A549 treated with GW870086 at 1 μM for 4 hours (cell line): ENCODE results near the gene SH3BP5L. TPM values are rescaled to one million over a fixed set of nuclear protein-coding genes. Genes with fewer than 3 reads are reported as not detected.

Experiments used
- total RNA-seq: library from RNA; stranded (reverse); fragments of 200-300 nt; extraction: Qiagen RNA extraction; gene quantifications from 5 replicates; pipeline ENCODE4 v1.2.3, GENCODE V29; 2022; ENCODE audit warnings: low read depth

The SH3BP5L gene
- 22.3 to 27.1 TPM (median 24.4 TPM) in 5 replicates for total RNA-seq

GRCh38 chr1:248825909-248826760 is at the start of gene SH3BP5L:
SH3BP5L (minus strand) TSS chr1:248825915; CDS start chr1:248824935, 980 bp downstream.

GRCh38 chr1:248858891-248859889 is 33.5 kb upstream of the SH3BP5L start, which contains the start of gene ZNF692:
ZNF692 (minus strand) TSS chr1:248859085; CDS start chr1:248858309, 776 bp downstream.

GRCh38 chr1:248837781-248838356 is 12.2 kb upstream of the SH3BP5L start, which contains the start of gene ZNF672:
ZNF672 (plus strand) TSS chr1:248838224; CDS start chr1:248847275, 9,051 bp downstream.

Other genes with a start within 250 kb of the SH3BP5L start
- gene OR2T10, start 228.2 kb downstream of the SH3BP5L start, total RNA-seq: not detected in 5 replicates
- not detected in 5 replicates for gene OR2T11, start 190.8 kb downstream of the SH3BP5L start, total RNA-seq
- not detected in 5 replicates for gene OR2T35, start 180.6 kb downstream of the SH3BP5L start, total RNA-seq
- gene OR2T27, start 170.4 kb downstream of the SH3BP5L start, total RNA-seq: not detected in 5 replicates
- gene OR14I1, start 123.1 kb downstream of the SH3BP5L start, total RNA-seq: not detected in 5 replicates
- gene LYPD8, start 70.2 kb downstream of the SH3BP5L start, total RNA-seq: 0.10 to 0.12 TPM (median 0.12 TPM) in 4 of 5 replicates, not detected in the other
- gene ZNF672, start 12.3 kb upstream of the SH3BP5L start, total RNA-seq: 15.9 to 22.6 TPM (median 22.2 TPM) in 5 replicates
- 16.9 to 22.9 TPM (median 21.1 TPM) in 5 replicates for gene ZNF692, start 33.2 kb upstream of the SH3BP5L start, total RNA-seq
- gene PGBD2, start 80.3 kb upstream of the SH3BP5L start, total RNA-seq: 3.5 to 4.4 TPM (median 3.9 TPM) in 5 replicates